Endodermal cell (in vitro differentiated cells): ENCODE data around the gene KLHDC4. TPM values are rescaled to one million over a fixed set of nuclear protein-coding genes. Genes with fewer than 3 reads are reported as not detected.
"Not testable (repeated sequence)": the region's sequence is repeated elsewhere in the genome, so short reads cannot be mapped to it uniquely, and the experiment has no call there.

Experiments used
- DNase-seq: peaks from one replicate; pipeline ENCODE4 v3.0.0-alpha.2; 2017
- H3K27ac ChIP-seq: 2 replicates; pipeline ENCODE4 v1.5.1; 2013; ENCODE audit warnings: mild to moderate bottlenecking, low read depth, low read length, moderate library complexity
- H3K27me3 ChIP-seq: 2 replicates; pipeline ENCODE4 v1.6.1; 2013; ENCODE audit warnings: mild to moderate bottlenecking, low read length, moderate library complexity; ENCODE audit not compliant: insufficient read depth, control insufficient read depth, poor library complexity, severe bottlenecking
- H3K36me3 ChIP-seq: 2 replicates; pipeline ENCODE4 v1.7.0; 2013; ENCODE audit warnings: mild to moderate bottlenecking, low read length, moderate library complexity; ENCODE audit not compliant: control insufficient read depth, insufficient read depth
- H3K4me1 ChIP-seq: one replicate; pipeline ENCODE4 v1.7.0; 2013; ENCODE audit warnings: low read length; ENCODE audit not compliant: control insufficient read depth, insufficient read depth
- H3K4me3 ChIP-seq: 2 replicates; pipeline ENCODE4 v1.5.1; 2013; ENCODE audit warnings: mild to moderate bottlenecking, low read length, moderate library complexity
- H3K9ac ChIP-seq: 2 replicates; pipeline ENCODE4 v1.6.1; 2013; ENCODE audit warnings: mild to moderate bottlenecking, low read length, moderate library complexity; ENCODE audit not compliant: poor library complexity, severe bottlenecking; ENCODE audit errors: extremely low read depth
- H3K9me3 ChIP-seq: 2 replicates; pipeline ENCODE4 v1.6.1; 2013; ENCODE audit warnings: mild to moderate bottlenecking, low read length, moderate library complexity; ENCODE audit not compliant: control insufficient read depth
- H3K27ac Mint-ChIP-seq: 2 replicates; pipeline ENCODE4 v1.8.0; 2020; ENCODE audit warnings: mixed read lengths
- H3K27me3 Mint-ChIP-seq: 2 replicates; pipeline ENCODE4 v1.8.0; 2021; ENCODE audit warnings: mild to moderate bottlenecking, mixed read lengths; ENCODE audit not compliant: insufficient read depth
- H3K36me3 Mint-ChIP-seq: 2 replicates; pipeline ENCODE4 v1.8.0; 2020; ENCODE audit warnings: low read depth, mixed read lengths
- H3K4me1 Mint-ChIP-seq: 2 replicates; pipeline ENCODE4 v1.8.0; 2020; ENCODE audit warnings: mixed read lengths
- H3K4me3 Mint-ChIP-seq: 2 replicates; pipeline ENCODE4 v1.8.0; 2020; ENCODE audit warnings: mild to moderate bottlenecking, moderate library complexity, mixed read lengths
- H3K9me3 Mint-ChIP-seq: 2 replicates; pipeline ENCODE4 v1.8.0; 2020; ENCODE audit warnings: mild to moderate bottlenecking, mixed read lengths
- CTCF ChIP-seq: fragments of 200-600 bp; sonication (generic); conservative IDR thresholded peaks from 2 replicates; pipeline ENCODE4 v1.5.0; 2021; ENCODE audit warnings: antibody characterized with exemption, mild to moderate bottlenecking
- WGBS, 2 experiments: methylation state at CpG; one replicate each; pipeline versions ENCODE4 v1.1.5 to v1.1.7; 2013; ENCODE audit warnings: missing lambda C conversion rate in 2 of 2, mixed read lengths in 1 of 2; ENCODE audit not compliant: insufficient coverage in 1 of 2, insufficient read length in 1 of 2; 5-methylcytosine and 5-hydroxymethylcytosine counted together
- total RNA-seq, 2 donors: library from RNA; stranded (reverse); fragmentation: NEBNext Ultra II Directional in 1 of 2; extraction: Animal tissue kit (Norgen Biotek cat#: 25700) in 1 of 2; gene quantifications; 2 replicates in 1 of 2; 3 replicates in 1 of 2; pipeline ENCODE4 v1.2.1, GENCODE V29; 2021

Gene KLHDC4
- total RNA-seq, 2 donors from 2014 or later = 52.8 to 58.8 TPM

- Mint-ChIP-seq H3K27ac (no peak overlapping the region), H3K36me3 (peaks cover 2% of the 10 kb centered on the region), H3K9me3 (no peaks in the 10 kb centered on the region), H3K4me3 (no peak overlapping the region), H3K4me1 (no peaks in the 10 kb centered on the region), H3K27me3 (no peaks in the 10 kb centered on the region)
- no peak overlapping the region for H3K27ac ChIP-seq
- H3K36me3 ChIP-seq = no peaks in the 10 kb centered on the region
- no peaks in the 10 kb centered on the region for H3K9me3 ChIP-seq
- no peak for DNase-seq
- no peak overlapping the region for H3K4me3 ChIP-seq
- 93 to 96% methylated on average over 12 to 18 of the region's 18 CpGs for WGBS, 2 experiments
- H3K4me1 ChIP-seq = no peaks in the 10 kb centered on the region
- H3K9ac ChIP-seq = no peak overlapping the region
- TF ChIP-seq CTCF = no peak
- H3K27me3 ChIP-seq = no peaks in the 10 kb centered on the region
These were observed 82.9 kb downstream of the KLHDC4 start for GRCh38 chr16:87682852-87683399.

- no peaks in the 10 kb centered on the region for H3K9me3 ChIP-seq
- WGBS, 2 experiments = 84 to 87% methylated on average over 5 to 9 of the region's 9 CpGs
- no peak overlapping the region for H3K9ac ChIP-seq
- peak; percentile 71 for TF ChIP-seq CTCF
- no peak overlapping the region for H3K4me3 Mint-ChIP-seq
- H3K36me3 Mint-ChIP-seq = peaks cover 2% of the 10 kb centered on the region
- no peaks in the 10 kb centered on the region for H3K9me3 Mint-ChIP-seq
- H3K27ac ChIP-seq = no peak overlapping the region
- no peaks in the 10 kb centered on the region for H3K4me1 Mint-ChIP-seq
- H3K27me3 Mint-ChIP-seq = no peaks in the 10 kb centered on the region
- H3K4me3 ChIP-seq = no peak overlapping the region
- H3K36me3 ChIP-seq = no peaks in the 10 kb centered on the region
- H3K27me3 ChIP-seq = no peaks in the 10 kb centered on the region
- no peak overlapping the region for H3K27ac Mint-ChIP-seq
- no peaks in the 10 kb centered on the region for H3K4me1 ChIP-seq
- peak; percentile 79 for DNase-seq
These were observed 83.7 kb downstream of the KLHDC4 start for GRCh38 chr16:87681981-87682570.

GRCh38 chr16:87681051-87681602 lies 84.7 kb downstream of the KLHDC4 start:
- not testable (repeated sequence) for H3K27me3 Mint-ChIP-seq, H3K9me3 Mint-ChIP-seq, H3K9me3 ChIP-seq, H3K4me1 ChIP-seq, H3K27ac Mint-ChIP-seq, H3K4me3 ChIP-seq, H3K36me3 Mint-ChIP-seq, H3K9ac ChIP-seq, H3K4me1 Mint-ChIP-seq, H3K27me3 ChIP-seq, H3K4me3 Mint-ChIP-seq, DNase-seq, H3K36me3 ChIP-seq, H3K27ac ChIP-seq
- 97% methylated on average over 60 of the region's 60 CpGs for WGBS, 2 experiments
